SW480 (cell line): ENCODE data around the gene PSMB5.
"Not testable (repeated sequence)": the region's sequence is repeated elsewhere in the genome, so short reads cannot be mapped to it uniquely, and the experiment has no call there.

Source experiments
- DNase-seq: peaks from one replicate; pipeline ENCODE4 v3.0.0-alpha.2; 2016; ENCODE audit warnings: low spot score

PSMB5 gene

GRCh38 chr14:23013749-23014054, 21.0 kb downstream of the PSMB5 start:
- not testable (repeated sequence) for DNase-seq

GRCh38 chr14:23013054-23013748, 21.5 kb downstream of the PSMB5 start:
- DNase-seq = no peak

GRCh38 chr14:23009939-23010726, 24.6 kb downstream of the PSMB5 start, which contains the start of gene C14orf93:
TSS of gene C14orf93 (minus strand) at chr14:23010143. CDS start at chr14:22999023, 11,120 bp downstream.
- DNase-seq = peak; percentile 69

GRCh38 chr14:23009483-23009938, 25.2 kb downstream of the PSMB5 start:
- DNase-seq = no peak

GRCh38 chr14:23008831-23009230, 25.9 kb downstream of the PSMB5 start:
- DNase-seq = no peak

GRCh38 chr14:23006544-23007419, 27.9 kb downstream of the PSMB5 start:
- peak; percentile 97 for DNase-seq

- no peak for DNase-seq
Measured at GRCh38 chr14:23006188-23006534, 28.5 kb downstream of the PSMB5 start.

GRCh38 chr14:23005451-23006187, 29.1 kb downstream of the PSMB5 start:
- DNase-seq = no peak

- DNase-seq = not testable (repeated sequence)
Measured at GRCh38 chr14:23004274-23004673, 30.4 kb downstream of the PSMB5 start.

GRCh38 chr14:23002592-23002991, 32.1 kb downstream of the PSMB5 start:
- no peak for DNase-seq

GRCh38 chr14:23000860-23001259, 33.8 kb downstream of the PSMB5 start:
- DNase-seq = no peak

GRCh38 chr14:22998329-22999012, 36.2 kb downstream of the PSMB5 start:
- no peak for DNase-seq

GRCh38 chr14:22997676-22998323, 36.9 kb downstream of the PSMB5 start:
- DNase-seq = no peak

GRCh38 chr14:22996768-22997654, 37.7 kb downstream of the PSMB5 start:
- DNase-seq = no peak

- no peak for DNase-seq
Measured at GRCh38 chr14:22995889-22996625, 38.6 kb downstream of the PSMB5 start.

- peak; percentile 43 for DNase-seq
Measured at GRCh38 chr14:22994762-22995275, 39.9 kb downstream of the PSMB5 start.

- no peak for DNase-seq
Measured at GRCh38 chr14:22993517-22993916, 41.2 kb downstream of the PSMB5 start.

- DNase-seq = no peak
Measured at GRCh38 chr14:22991852-22992251, 42.8 kb downstream of the PSMB5 start.

GRCh38 chr14:22987291-22987690, 47.4 kb downstream of the PSMB5 start:
- no peak for DNase-seq
